Mesenteric fat pad (tissue), 1 donor: Measurements from ENCODE around the gene MAGED2. TPM values are rescaled to one million over a fixed set of nuclear protein-coding genes. Genes with fewer than 3 reads are reported as not detected.
"Not testable (repeated sequence)": the region's sequence is repeated elsewhere in the genome, so short reads cannot be mapped to it uniquely, and the experiment has no call there.

Experiments
- DNase-seq: peaks from one replicate; pipeline ENCODE4 v3.0.0-alpha.2; 2020; ENCODE audit warnings: low spot score
- long read RNA-seq: library from polyadenylated mRNA; unstranded; transcript quantifications from one replicate; pipeline ENCODE4 v2.0.0, GENCODE V29; 2020
- total RNA-seq: library from RNA; stranded (reverse); fragmentation: NEBNext Ultra II Directional; extraction: Animal tissue kit (Norgen Biotek cat#: 25700); gene quantifications from one replicate; pipeline ENCODE4 v1.2.1, GENCODE V29; 2021
- donor health status: DM: yes; HTN: yes; CAD: no.

Gene MAGED2, protein sequence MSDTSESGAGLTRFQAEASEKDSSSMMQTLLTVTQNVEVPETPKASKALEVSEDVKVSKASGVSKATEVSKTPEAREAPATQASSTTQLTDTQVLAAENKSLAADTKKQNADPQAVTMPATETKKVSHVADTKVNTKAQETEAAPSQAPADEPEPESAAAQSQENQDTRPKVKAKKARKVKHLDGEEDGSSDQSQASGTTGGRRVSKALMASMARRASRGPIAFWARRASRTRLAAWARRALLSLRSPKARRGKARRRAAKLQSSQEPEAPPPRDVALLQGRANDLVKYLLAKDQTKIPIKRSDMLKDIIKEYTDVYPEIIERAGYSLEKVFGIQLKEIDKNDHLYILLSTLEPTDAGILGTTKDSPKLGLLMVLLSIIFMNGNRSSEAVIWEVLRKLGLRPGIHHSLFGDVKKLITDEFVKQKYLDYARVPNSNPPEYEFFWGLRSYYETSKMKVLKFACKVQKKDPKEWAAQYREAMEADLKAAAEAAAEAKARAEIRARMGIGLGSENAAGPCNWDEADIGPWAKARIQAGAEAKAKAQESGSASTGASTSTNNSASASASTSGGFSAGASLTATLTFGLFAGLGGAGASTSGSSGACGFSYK
- total RNA-seq = 62.9 TPM
- long read RNA-seq, transcript MAGED2-206 (13 exons, 2,189 nt) = major isoform, 159 of 383 reads
- long read RNA-seq, transcript MAGED2-201 (12 exons, 1,958 nt) = minor isoform, 16 of 383 reads
- long read RNA-seq, transcript MAGED2-204 (13 exons, 2,048 nt) = minor isoform, 108 of 383 reads
- long read RNA-seq, transcript MAGED2-203 (12 exons, 2,066 nt) = minor isoform, 15 of 383 reads
- long read RNA-seq, partial matches to known transcripts = 34 of 383 reads
- long read RNA-seq, other reads (novel, unspliced or antisense) = 50 of 383 reads

- no peak for DNase-seq
These were observed at the start of gene MAGED2 for GRCh38 chrX:54807524-54808108. MAGED2 (plus strand) TSS chrX:54807745; CDS start chrX:54809332, 1,587 bp downstream.

DNA sequence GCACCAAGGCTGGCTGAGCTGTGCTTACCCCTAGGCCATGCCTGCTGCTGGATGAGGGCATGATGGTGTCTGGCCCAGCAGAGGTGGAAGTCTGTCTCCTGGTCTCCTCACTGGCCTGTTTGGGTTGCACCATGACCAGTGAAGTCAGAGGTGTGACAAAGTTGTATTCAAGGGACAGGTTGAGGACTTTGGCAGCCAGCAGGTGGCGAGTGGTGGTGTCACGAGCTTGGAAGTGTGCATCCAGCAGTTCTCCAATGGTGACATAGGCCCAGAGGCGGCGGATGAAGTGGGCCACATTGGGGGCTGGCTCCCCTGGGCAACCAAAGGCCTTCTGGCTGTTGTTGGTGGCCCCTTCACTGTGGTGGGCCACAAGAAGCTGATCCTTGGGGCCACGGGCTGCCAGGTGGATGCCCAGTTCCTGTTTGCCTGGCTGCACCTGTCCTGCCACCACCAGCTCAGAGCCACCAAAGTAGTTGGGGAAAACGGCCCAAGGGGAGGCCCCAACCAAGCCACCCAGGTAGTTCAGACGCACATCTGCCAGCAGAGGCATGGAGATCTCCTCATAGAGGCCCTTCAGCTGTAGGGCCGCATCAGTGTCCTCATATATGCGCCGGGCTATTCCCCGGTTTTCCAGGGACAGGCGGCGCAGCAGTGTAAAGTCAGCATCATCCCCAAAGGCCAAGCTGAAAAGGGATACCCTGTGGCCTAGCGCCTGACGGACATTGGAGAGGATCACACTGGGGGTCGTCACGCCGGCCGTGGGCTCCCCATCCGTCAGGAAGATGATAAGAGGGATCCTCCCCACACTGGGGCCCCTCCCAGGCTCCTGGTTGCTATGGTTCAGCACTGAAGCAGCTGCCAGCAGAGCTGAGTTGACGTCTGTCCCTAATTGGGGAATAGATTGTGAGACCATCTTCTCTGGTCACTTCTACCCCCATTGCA lies 49.2 kb upstream of the MAGED2 start:
- DNase-seq = peak; percentile 89

DNA sequence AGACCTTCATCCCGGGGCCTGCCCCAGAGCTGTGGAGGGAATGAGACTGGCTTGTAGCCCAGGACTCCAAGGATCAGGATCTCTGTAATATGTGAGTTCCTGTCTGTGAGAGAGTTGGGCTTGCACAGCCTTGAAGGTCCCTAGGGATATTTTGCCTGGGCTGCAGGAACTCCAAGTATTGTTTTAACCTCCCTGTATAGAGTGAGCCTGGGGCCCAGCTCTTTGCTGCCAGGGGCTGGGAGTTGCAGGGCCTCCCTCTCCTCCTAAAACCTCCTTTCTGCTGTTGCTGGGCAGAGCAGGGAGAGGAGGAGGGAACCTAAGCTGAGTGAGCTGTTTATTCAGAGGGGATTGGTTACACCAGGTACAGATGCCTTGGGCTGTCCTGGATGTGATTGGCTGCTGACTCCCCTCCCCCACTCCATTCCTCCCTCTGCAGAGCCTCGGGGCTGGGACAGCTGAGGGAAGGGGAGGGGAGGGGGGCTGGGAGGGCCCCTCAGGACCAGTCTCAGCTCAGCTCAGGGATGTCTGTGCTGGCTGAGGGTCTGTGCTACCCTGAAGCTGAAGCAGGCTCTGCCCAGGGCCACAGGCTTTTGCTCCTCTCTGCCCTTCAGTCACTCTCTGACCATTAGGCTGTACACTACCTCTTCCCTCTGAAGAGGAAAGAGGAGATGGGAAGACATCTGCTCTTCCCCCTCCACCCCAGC lies 33.0 kb upstream of the MAGED2 start:
- DNase-seq = not testable (repeated sequence)

- no peak for DNase-seq
These were observed 31.5 kb upstream of the MAGED2 start for GRCh38 chrX:54776061-54776460.

DNA sequence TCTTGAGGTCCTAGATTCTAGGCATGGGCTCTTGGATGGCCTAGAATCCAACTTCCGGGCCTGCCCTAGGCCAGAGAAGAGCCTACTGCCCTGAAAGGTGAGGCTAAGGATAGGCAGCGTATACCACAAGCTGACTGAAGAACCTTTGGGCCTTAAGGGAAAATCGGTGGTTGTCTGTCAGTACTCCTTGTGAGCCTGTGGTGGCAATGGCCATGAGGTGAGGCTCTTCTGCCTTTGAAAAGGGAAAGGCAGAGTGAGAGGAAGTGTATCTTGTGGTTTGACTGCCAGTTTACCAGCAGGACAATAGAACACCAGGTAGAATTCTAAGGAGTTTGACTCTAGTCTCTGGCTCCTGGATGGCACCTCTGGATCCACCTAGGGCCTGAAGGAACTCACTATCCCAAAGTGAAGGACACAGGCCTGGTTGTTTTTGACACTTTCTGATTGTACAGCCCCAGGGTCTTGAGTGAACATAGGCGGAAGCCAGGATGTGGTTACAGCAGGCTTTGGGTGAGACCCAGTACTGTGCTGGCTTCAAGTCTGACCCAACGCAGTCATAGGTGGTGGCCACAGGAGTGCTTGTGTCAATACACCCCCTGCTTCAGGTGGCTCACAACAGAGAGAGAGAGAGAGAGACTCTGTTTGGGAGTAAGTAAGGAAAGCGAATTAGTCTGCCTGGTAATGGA lies 30.4 kb upstream of the MAGED2 start:
- no peak for DNase-seq

DNA sequence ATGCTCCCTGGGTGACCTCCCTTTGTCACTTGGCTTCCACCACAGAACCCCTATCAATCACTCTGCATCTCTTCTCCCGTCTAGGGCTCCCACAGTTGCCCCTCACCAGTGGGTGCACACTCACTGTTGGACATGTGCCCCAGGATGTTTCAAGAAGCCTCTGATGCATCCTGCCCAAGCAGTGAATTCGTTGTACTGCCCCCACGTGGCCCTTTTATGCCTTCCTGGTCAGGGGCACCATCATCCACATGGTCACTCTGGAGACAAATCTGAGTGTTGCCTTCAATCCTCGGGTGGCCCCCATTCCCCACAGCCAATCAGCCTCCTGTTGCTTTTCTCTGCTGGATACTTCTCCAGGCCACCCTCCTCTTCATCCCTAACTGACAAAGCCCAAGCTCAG lies 21.6 kb upstream of the MAGED2 start:
- no peak for DNase-seq

- no peak for DNase-seq
These were observed 20.6 kb upstream of the MAGED2 start for GRCh38 chrX:54786967-54787366.

DNA sequence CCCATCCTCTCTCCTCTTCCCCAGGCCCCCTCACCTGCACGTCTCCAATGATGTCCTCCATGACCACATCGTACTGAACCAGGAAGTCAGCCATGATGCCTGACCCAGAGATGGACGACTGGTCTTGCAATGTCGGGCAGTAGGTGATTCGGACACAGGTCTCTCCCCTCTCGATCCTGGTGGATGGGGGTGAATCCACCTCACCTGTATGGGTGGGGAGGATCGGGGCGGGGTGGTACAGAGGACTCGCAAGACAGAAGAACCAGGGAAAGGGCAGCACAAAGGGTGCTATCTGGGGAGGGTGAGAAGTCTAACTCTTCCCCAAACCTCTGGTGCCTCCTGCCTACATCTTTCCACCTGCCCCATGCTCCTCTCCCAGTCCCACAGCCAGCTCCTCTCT lies 19.1 kb upstream of the MAGED2 start:
- DNase-seq = peak; percentile 88

DNA sequence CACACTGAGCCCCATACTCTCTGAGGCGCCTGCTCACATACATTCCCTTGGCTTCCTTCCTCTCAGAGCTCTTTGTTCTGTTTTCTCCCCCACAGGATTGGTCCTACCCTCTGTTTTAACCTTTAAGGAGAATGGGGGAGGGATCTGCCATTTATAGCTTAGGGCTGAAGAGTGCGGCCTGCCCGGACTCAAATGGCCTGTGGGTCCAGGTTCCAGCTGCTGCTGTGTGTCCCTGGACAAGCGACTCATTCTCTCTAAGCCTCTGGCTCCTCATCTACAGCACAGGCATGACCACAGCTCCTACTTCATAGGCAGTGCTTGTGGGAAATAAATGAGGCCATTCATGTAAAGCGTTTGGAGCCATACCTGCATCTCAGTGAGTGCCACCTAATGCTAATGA lies 18.1 kb upstream of the MAGED2 start:
- not testable (repeated sequence) for DNase-seq

GRCh38 chrX:54794028-54794427 lies 13.5 kb upstream of the MAGED2 start:
- DNase-seq = no peak

DNA sequence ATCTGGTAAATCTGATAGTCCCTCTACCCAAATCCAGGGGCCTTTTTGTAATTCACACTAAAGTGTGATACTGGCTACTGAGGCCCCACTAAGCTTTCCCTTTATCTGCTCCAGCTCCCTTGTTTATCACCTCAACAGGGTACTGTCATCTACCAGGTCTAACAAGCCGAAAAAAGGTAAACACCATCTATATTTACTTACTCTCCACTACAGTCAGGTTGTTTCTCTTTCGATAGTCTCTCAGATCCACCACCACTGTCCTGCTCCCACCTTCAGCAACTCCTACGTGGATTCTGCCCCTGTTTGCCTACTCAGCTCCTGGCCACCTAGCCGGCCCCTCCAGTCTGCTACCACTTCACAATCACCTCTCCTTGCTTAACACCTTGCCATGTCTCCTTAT lies 12.8 kb upstream of the MAGED2 start:
- no peak for DNase-seq

DNA sequence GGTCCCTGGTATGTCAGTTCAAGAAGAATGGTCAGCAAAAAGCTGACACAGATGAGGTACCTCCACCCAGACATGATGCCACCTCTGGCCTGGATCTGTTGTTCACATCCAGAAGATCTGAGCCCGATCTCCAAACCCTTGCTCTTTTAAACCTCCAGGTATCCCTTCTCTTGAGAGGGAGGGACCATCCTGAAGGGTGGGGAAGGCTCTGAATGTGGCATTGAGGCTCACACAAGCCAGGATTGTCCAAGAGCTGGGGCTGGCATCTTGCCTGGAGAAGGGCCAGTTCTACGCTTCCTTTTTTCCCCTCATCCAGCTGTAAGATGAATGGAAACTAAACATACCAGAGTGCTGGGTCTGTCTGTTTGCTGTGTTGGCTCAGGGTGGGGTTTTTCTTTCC lies 9.4 kb upstream of the MAGED2 start, which contains the start of gene ITIH6:
TSS of gene ITIH6 (minus strand) at position 119 of the 400 bp plus-strand sequence. CDS start at position 74, 45 bp downstream.
- no peak for DNase-seq

- DNase-seq = peak; percentile 55
These were observed 8.5 kb upstream of the MAGED2 start for GRCh38 chrX:54799046-54799445.

GRCh38 chrX:54808109-54808604 lies 612 bp downstream of the MAGED2 start:
- DNase-seq = no peak

DNA sequence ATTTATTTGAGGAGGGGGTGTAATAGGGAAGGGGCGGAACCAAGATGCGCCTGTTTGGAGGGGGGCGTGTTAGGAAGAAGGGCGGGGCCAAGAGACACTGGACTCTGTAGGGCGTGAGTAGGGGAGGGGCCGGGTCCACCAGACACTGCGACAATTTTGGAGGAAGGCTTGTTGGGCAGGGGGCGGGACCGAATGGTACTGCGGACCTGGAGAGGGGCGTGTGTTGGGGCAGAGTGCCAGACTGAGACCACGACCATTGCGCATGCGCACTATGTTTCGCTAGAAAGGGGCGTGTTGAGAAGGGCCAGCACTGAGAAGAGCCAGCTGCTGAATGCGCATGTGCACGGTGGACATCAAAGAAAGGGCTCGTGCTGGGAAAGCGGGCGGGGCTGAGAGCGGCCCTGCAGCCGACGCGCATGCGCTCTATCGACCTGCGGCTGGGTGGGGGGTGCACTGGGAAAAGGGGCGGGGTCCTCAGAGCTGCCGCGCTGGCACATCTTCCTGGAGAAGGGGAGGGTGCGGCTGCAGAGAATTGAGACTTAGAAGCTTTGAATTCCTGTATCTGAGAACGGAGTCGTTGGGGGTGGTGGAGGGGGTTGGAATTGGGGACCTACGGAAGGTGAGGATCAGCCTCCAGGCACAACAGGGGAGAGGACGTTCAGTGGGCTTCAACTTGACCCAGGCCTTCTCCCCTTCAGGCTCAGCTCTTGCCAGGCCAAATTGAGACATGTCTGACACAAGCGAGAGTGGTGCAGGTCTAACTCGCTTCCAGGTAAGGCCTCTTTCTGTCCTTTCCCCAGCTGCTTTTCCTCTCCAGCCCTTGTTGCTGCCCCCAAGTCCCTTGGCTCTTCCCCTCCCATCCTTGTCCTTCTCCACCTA lies 1.3 kb downstream of the MAGED2 start:
- peak; percentile 95 for DNase-seq

- no peak for DNase-seq
These were observed 3.0 kb downstream of the MAGED2 start for GRCh38 chrX:54810532-54810931.

DNA sequence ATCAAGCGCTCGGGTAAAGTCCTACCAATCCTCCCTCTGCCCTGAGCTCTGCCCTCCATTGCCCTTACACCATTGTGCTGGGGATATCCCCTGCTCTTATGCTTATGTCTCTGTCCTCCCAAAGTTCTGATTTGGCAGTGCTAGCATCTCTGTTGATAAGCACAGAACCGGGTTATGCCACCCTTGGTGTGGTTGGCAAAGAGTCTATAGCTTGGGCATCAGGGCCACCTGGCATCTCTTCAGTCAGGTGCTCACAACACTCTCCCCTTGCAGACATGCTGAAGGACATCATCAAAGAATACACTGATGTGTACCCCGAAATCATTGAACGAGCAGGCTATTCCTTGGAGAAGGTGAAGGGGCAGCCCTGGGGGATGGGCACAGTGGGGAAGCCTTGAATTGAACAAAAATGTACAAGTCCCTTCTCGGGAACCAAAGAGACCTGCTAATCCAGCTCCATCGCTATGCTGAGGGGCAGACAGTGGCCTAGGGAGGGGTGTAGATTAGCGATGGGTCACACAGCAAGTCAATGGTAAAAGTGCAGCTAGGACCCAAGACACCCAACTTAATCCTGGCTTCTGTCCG lies 3.8 kb downstream of the MAGED2 start:
- no peak for DNase-seq

DNA sequence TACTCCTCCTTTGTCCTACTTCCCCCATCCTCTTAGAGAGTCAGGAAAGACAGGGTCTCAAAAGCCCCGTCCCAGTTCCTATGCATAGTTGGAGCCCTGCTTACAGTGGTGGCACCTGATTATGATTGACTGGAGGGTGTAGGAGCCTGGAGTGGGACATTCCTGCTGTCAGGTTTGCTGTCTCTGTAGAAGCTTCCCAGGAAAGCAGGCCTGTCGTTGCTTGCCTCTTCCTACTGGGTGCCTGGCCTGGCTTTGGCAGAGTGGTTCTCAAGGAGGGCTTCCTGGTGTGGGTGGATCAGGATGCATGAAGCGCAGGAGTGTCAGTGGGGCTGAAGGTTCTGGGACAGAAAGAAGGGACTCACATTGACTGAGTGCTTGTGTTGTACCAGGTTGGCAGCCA lies 4.8 kb downstream of the MAGED2 start:
- DNase-seq = no peak
